Stomach (tissue), 9 donors: ENCODE measurements around the gene RUNX1. TPM values are rescaled to one million over a fixed set of nuclear protein-coding genes. Genes with fewer than 3 reads are reported as not detected.

Experiments
- DNase-seq, 2 donors: peaks; one replicate each; pipeline versions ENCODE4 v3.0.0 to v3.0.0-alpha.2; 2013 to 2019
- H3K27ac ChIP-seq, 5 donors: fragments of 200-600 bp in 4 of 5; sonication (generic) in 4 of 5; one replicate each; pipeline ENCODE4 v1.5.1; 2013 to 2019; ENCODE audit warnings: mild to moderate bottlenecking in 1 of 5, moderate library complexity in 1 of 5
- H3K27me3 ChIP-seq, 3 donors: fragments of 200-600 bp; sonication (generic); one replicate each; pipeline ENCODE4 v1.5.1; 2017 to 2019; ENCODE audit warnings: mixed run types in 1 of 3
- H3K36me3 ChIP-seq, 4 donors: fragments of 200-600 bp; sonication (generic); 1 replicate in 3 of 4; 2 replicates in 1 of 4; pipeline ENCODE4 v1.5.1; 2016 to 2019
- H3K4me1 ChIP-seq, 4 donors: fragments of 200-600 bp; sonication (generic); one replicate each; pipeline ENCODE4 v1.5.1; 2016 to 2019
- H3K4me3 ChIP-seq, 4 donors: fragments of 200-600 bp; sonication (generic) in 3 of 4; one replicate each; pipeline ENCODE4 v1.5.1; 2016 to 2019; ENCODE audit warnings: mild to moderate bottlenecking in 1 of 4
- H3K9me3 ChIP-seq, 4 donors: fragments of 200-600 bp; sonication (generic); one replicate each; pipeline ENCODE4 v1.5.1; 2016 to 2019
- CTCF ChIP-seq, 7 experiments: fragments of 450-650 bp in 4 of 7; fragments of 200-600 bp in 3 of 7; sonication (generic) in 3 of 7; IDR thresholded peaks; one replicate each; pipeline ENCODE4 v1.5.1; 2016 to 2019; ENCODE audit warnings: antibody characterized with exemption in 7 of 7, control low read depth in 2 of 7, mild to moderate bottlenecking in 1 of 7
- EP300 ChIP-seq: sonication (generic); formaldehyde crosslinking; IDR thresholded peaks from one replicate; pipeline ENCODE4 v1.6.1; 2017; ENCODE audit warnings: antibody characterized with exemption
- POLR2A ChIP-seq, 4 donors: fragments of 450-650 bp; IDR thresholded peaks; one replicate each; pipeline ENCODE4 v1.6.1; 2016; ENCODE audit warnings: antibody characterized with exemption in 4 of 4, control low read depth in 2 of 4, mild to moderate bottlenecking in 1 of 4, moderate library complexity in 1 of 4
- POLR2AphosphoS5 ChIP-seq, 3 donors: sonication (generic); formaldehyde crosslinking; IDR thresholded peaks; one replicate each; pipeline ENCODE4 v1.6.1; 2016; ENCODE audit warnings: antibody characterized with exemption in 3 of 3
- whole genome bisulfite sequencing, 5 donors: extraction: QIAGEN DNeasy Blood & Tissue Kit in 3 of 5; methylation state at CpG; one replicate each; pipeline versions ENCODE4 v1.1.5 to v1.1.7; 2013 to 2018; 5-methylcytosine and 5-hydroxymethylcytosine counted together
- intact Hi-C: fragments of 100-400 bp; cut with DNase I; formaldehyde crosslinking; loops from one replicate; pipeline ENCODE4 v1.15.1; 2023; ENCODE audit warnings: low total_unique reads
- polyA plus RNA-seq, 3 donors: library from polyadenylated mRNA; stranded (reverse); fragments of 200-250 nt; gene quantifications; one replicate each; pipeline ENCODE4 v1.2.3, GENCODE V29; 2013
- total RNA-seq, 5 donors: library from RNA; depleted of rRNA; stranded (reverse); fragments of >200 nt; gene quantifications; one replicate each; pipeline versions ENCODE4 v1.1.0 to v1.2.3, GENCODE V29; 2014 to 2016
- donor health status: healthy with polysubstance abuse.
- donor health status: Bipolar disorder and iron deficiency.
- donor health status: healthy.

Gene RUNX1
- total and polyA plus RNA-seq, 8 donors: 8.0 to 213 (median 40.0) TPM

DNA sequence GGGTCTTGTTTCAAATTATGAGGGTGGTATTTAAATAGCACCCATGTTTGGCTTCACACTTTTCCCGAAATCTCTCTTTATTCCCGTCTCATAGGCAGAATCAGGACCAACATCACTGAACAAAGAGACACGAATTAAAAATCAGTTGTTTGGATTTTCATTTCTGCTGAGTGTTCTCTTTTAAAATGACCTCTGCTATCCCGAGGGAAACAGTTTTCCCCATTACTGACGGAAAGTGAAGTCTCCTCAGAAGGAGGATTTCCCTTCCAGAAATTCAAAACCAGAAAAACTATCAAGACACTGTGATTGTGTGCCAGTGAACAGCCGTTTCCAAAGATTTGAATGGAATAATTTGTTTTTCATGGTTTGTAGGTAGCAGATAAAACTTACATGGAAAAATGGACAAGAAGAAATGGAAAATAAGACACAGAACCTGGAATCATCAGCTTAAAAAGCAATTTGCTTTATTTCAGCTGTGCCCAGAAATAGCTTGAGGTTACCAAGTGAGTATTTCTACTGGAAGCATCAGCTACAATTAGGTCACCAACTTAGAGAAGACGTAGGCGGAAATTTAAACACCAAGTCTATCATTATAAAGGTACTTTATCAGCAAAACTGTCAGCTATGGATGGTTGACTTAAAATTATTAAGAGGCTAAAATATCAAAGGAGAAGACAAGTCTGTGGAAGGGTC, 68.5 kb downstream of the RUNX1 start:
- Histone ChIP-seq H3K36me3 (no peaks in the 10 kb centered on the region), H3K4me1 (peaks cover 0 to 17% (median 0%) of the 10 kb centered on the region in 4 donors), H3K9me3 (no peaks in the 10 kb centered on the region), H3K27me3 (no peaks in the 10 kb centered on the region), H3K4me3 (no peak overlapping the region), H3K27ac (peak overlapping the region in 1 of 5 donors; percentile 30)
- TF ChIP-seq POLR2AphosphoS5 (IDR thresholded peaks at IDR 0.05) (no peak), POLR2A (IDR thresholded peaks at IDR 0.05) (no peak), EP300 (no peak), CTCF (IDR thresholded peaks at IDR 0.05) (no peak)
- WGBS, 5 donors: 68 to 84% (median 78%) methylated on average over 8 of the region's 8 CpGs
- intact Hi-C loops: no loop called here
- DNase-seq: no peak

- Histone ChIP-seq H3K36me3 (no peaks in the 10 kb centered on the region), H3K9me3 (no peaks in the 10 kb centered on the region), H3K4me1 (peaks cover 0 to 21% (median 0%) of the 10 kb centered on the region in 4 donors), H3K27me3 (no peaks in the 10 kb centered on the region), H3K4me3 (no peak overlapping the region), H3K27ac (no peak overlapping the region)
- no peak for DNase-seq
- WGBS, 5 donors: 42 to 67% (median 63%) methylated on average over 4 of the region's 4 CpGs
- TF ChIP-seq POLR2A (IDR thresholded peaks at IDR 0.05) (no peak), EP300 (no peak), CTCF (IDR thresholded peaks at IDR 0.05) (no peak), POLR2AphosphoS5 (IDR thresholded peaks at IDR 0.05) (no peak)
- intact Hi-C loops: no loop called here
Observed at GRCh38 chr21:34979383-34979782, 69.7 kb downstream of the RUNX1 start.

DNA sequence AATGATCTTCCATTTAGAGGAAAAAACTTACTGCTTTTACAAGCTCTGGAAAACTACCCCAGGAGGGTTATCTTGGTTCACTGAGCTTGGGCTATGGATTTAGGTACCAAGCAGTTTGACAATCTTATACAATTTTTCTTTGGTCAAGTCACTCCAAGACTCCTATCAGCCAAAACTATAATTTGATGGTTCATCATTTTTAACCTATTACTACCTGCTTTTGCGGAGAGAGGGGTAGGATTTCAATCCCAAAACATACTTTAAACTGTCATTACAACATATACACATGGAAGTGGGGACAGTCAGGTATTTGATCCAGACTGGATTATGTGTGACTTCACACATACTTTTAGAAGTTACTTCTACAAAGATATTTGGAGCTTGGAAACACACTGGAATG, 71.8 kb downstream of the RUNX1 start:
- Histone ChIP-seq H3K27ac (no peak overlapping the region), H3K4me1 (peaks cover 0 to 4% (median 2%) of the 10 kb centered on the region in 4 donors), H3K4me3 (no peak overlapping the region), H3K27me3 (no peaks in the 10 kb centered on the region), H3K9me3 (no peaks in the 10 kb centered on the region), H3K36me3 (no peaks in the 10 kb centered on the region)
- WGBS, 5 donors: 89 to 97% (median 95%) methylated on average over 1 of the region's 1 CpG
- intact Hi-C loops: no loop called here
- TF ChIP-seq EP300: no peak
- no peak for TF ChIP-seq POLR2A (IDR thresholded peaks at IDR 0.05)
- TF ChIP-seq POLR2AphosphoS5 (IDR thresholded peaks at IDR 0.05): no peak
- no peak for TF ChIP-seq CTCF (IDR thresholded peaks at IDR 0.05)
- no peak for DNase-seq

GRCh38 chr21:34974162-34974981, 74.7 kb downstream of the RUNX1 start:
- no peaks in the 10 kb centered on the region for H3K9me3 ChIP-seq
- H3K36me3 ChIP-seq: no peaks in the 10 kb centered on the region
- no peak overlapping the region for H3K4me3 ChIP-seq
- intact Hi-C loops: no loop called here
- no peak overlapping the region for H3K27ac ChIP-seq
- TF ChIP-seq POLR2A (IDR thresholded peaks at IDR 0.05): no peak
- no peak for TF ChIP-seq EP300
- TF ChIP-seq CTCF (IDR thresholded peaks at IDR 0.05): no peak
- TF ChIP-seq POLR2AphosphoS5 (IDR thresholded peaks at IDR 0.05): no peak
- peak in 1 of 2 donors; percentile 43 for DNase-seq
- no peaks in the 10 kb centered on the region for H3K27me3 ChIP-seq
- WGBS, 5 donors: 67 to 80% (median 71%) methylated on average over 11 of the region's 11 CpGs
- peaks cover 0 to 5% (median 2%) of the 10 kb centered on the region in 4 donors for H3K4me1 ChIP-seq
